Uterus (tissue), 4 donors: ENCODE measurements around the gene PCSK4. TPM values are rescaled to one million over a fixed set of nuclear protein-coding genes. Genes with fewer than 3 reads are reported as not detected.

ENCODE experiments used
- DNase-seq, 2 donors: peaks; one replicate each; pipeline ENCODE4 v3.0.0-alpha.2; 2019 to 2020
- H3K27ac ChIP-seq, 2 donors: fragments of 200-600 bp; sonication (generic); 1 replicate in 1 of 2; 2 replicates in 1 of 2; pipeline ENCODE4 v1.5.1; 2016 to 2018
- H3K27me3 ChIP-seq, 2 donors: fragments of 200-600 bp; sonication (generic); one replicate each; pipeline ENCODE4 v1.5.1; 2018 to 2019; ENCODE audit warnings: control low read depth in 1 of 2
- H3K36me3 ChIP-seq, 2 donors: fragments of 200-600 bp; sonication (generic); one replicate each; pipeline ENCODE4 v1.5.1; 2019; ENCODE audit warnings: control low read depth in 1 of 2
- H3K4me1 ChIP-seq, 2 donors: fragments of 200-600 bp; sonication (generic); one replicate each; pipeline ENCODE4 v1.5.1; 2018 to 2019; ENCODE audit warnings: control low read depth in 1 of 2
- H3K4me3 ChIP-seq, 2 donors: fragments of 200-600 bp; sonication (generic); 1 replicate in 1 of 2; 2 replicates in 1 of 2; pipeline ENCODE4 v1.5.1; 2018 to 2019; ENCODE audit warnings: mild to moderate bottlenecking in 1 of 2
- H3K9me3 ChIP-seq, 2 donors: fragments of 200-600 bp; sonication (generic); one replicate each; pipeline ENCODE4 v1.5.1; 2019; ENCODE audit warnings: control low read depth in 1 of 2
- CTCF ChIP-seq, 4 experiments: fragments of 200-600 bp in 2 of 4; fragments of 450-650 bp in 2 of 4; sonication (generic) in 2 of 4; IDR thresholded peaks; one replicate each; pipeline ENCODE4 v1.5.1; 2016 to 2019; ENCODE audit warnings: antibody characterized with exemption in 4 of 4, mild to moderate bottlenecking in 2 of 4, moderate library complexity in 1 of 4
- POLR2A ChIP-seq, 2 donors: fragments of 450-650 bp; IDR thresholded peaks; one replicate each; pipeline ENCODE4 v1.6.1; 2016; ENCODE audit warnings: antibody characterized with exemption in 2 of 2, mild to moderate bottlenecking in 1 of 2, moderate library complexity in 1 of 2
- intact Hi-C: fragments of 100-400 bp; cut with DNase I; formaldehyde crosslinking; loops from one replicate; pipeline ENCODE4 v1.15.1; 2023; ENCODE audit warnings: low total_unique reads
- total RNA-seq, 4 donors: library from RNA; depleted of rRNA in 3 of 4; stranded (reverse); fragments of >200 nt in 3 of 4; gene quantifications; one replicate each; pipeline versions ENCODE4 v1.1.0 to v1.2.4, GENCODE V29; 2014 to 2023
- donor health status: DM: yes; HTN: yes; CAD: no.

Gene PCSK4
- total RNA-seq, 4 donors from 2014 or later: under 0.01 to 6.4 (median 4.6) TPM; not detected in 1

DNA sequence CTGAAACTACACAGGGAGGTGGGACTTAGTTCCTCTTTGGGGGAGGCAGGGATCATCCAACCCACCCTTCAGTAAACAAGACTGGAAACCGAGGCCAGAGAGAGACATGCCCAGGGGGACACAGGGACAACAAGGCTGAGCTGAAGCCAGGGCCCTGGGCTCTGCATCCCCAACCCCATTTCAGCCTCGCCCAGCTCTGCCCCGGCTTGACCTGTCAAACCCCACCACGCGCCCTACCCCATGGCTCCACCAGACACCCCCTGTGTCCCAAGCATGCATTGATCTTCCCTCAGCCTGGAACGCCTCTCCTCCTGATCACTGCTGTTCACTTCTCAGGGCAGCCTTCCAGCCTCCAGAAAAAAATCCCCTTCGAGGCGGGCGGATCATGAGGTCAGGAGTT lies 42.2 kb downstream of the PCSK4 start:
- Histone ChIP-seq H3K27ac (no peak overlapping the region), H3K4me1 (peaks cover 0 to 17% of the 10 kb centered on the region in 2 donors), H3K27me3 (peaks cover 27 to 47% of the 10 kb centered on the region in 2 donors), H3K36me3 (no peaks in the 10 kb centered on the region), H3K4me3 (no peak overlapping the region), H3K9me3 (no peaks in the 10 kb centered on the region)
- intact Hi-C loops: no loop called here
- no peak for DNase-seq
- TF ChIP-seq CTCF (IDR thresholded peaks at IDR 0.05): no peak
- no peak for TF ChIP-seq POLR2A (IDR thresholded peaks at IDR 0.05)

GRCh38 chr19:1447504-1447903 lies 42.6 kb downstream of the PCSK4 start:
- Histone ChIP-seq H3K27me3 (peaks cover 27 to 43% of the 10 kb centered on the region in 2 donors), H3K4me3 (no peak overlapping the region), H3K9me3 (no peaks in the 10 kb centered on the region), H3K4me1 (peaks cover 0 to 15% of the 10 kb centered on the region in 2 donors), H3K27ac (no peak overlapping the region), H3K36me3 (no peaks in the 10 kb centered on the region)
- TF ChIP-seq POLR2A (IDR thresholded peaks at IDR 0.05) (no peak), CTCF (IDR thresholded peaks at IDR 0.05) (no peak)
- intact Hi-C loops: no loop called here
- no peak for DNase-seq

GRCh38 chr19:1446713-1447481 lies 43.3 kb downstream of the PCSK4 start:
- no peak overlapping the region for H3K27ac ChIP-seq
- intact Hi-C loops: no loop called here
- H3K27me3 ChIP-seq: peaks cover 27 to 37% of the 10 kb centered on the region in 2 donors
- TF ChIP-seq CTCF (IDR thresholded peaks at IDR 0.05): no peak
- no peak for TF ChIP-seq POLR2A (IDR thresholded peaks at IDR 0.05)
- no peaks in the 10 kb centered on the region for H3K9me3 ChIP-seq
- H3K4me3 ChIP-seq: no peak overlapping the region
- peaks cover 0 to 14% of the 10 kb centered on the region in 2 donors for H3K4me1 ChIP-seq
- no peaks in the 10 kb centered on the region for H3K36me3 ChIP-seq
- DNase-seq: no peak

GRCh38 chr19:1445932-1446712 lies 44.0 kb downstream of the PCSK4 start:
- Histone ChIP-seq H3K27ac (no peak overlapping the region), H3K4me1 (peaks cover 0 to 14% of the 10 kb centered on the region in 2 donors), H3K36me3 (no peaks in the 10 kb centered on the region), H3K27me3 (peaks cover 27 to 29% of the 10 kb centered on the region in 2 donors), H3K9me3 (no peaks in the 10 kb centered on the region), H3K4me3 (no peak overlapping the region)
- TF ChIP-seq CTCF (IDR thresholded peaks at IDR 0.05) (no peak), POLR2A (IDR thresholded peaks at IDR 0.05) (no peak)
- intact Hi-C loops: no loop called here
- no peak for DNase-seq
